Measurements from ENCODE around the gene SEPTIN5.
"Not testable (repeated sequence)": the region's sequence is repeated elsewhere in the genome, so short reads cannot be mapped to it uniquely, and the experiment has no call there.

Gene SEPTIN5
- total RNA-seq, result 0 to 0.31 reads per million in 2 donors

GRCh38 chr22:19714312-19715187, at the start of gene SEPTIN5:
Gene SEPTIN5 (plus strand): TSS chr22:19714503. CDS start chr22:19714589, 86 bp downstream.
- no peak for DNase-seq

GRCh38 chr22:19664951-19665783, 49.1 kb upstream of the SEPTIN5 start:
- no peak for DNase-seq

- DNase-seq, result no peak
Measured at GRCh38 chr22:19665784-19666672, 48.3 kb upstream of the SEPTIN5 start.

GRCh38 chr22:19666673-19667593, 47.4 kb upstream of the SEPTIN5 start:
- DNase-seq, result no peak

- no peak for DNase-seq
Measured at GRCh38 chr22:19667872-19668740, 46.2 kb upstream of the SEPTIN5 start.

- DNase-seq, result no peak
Measured at GRCh38 chr22:19668748-19669147, 45.6 kb upstream of the SEPTIN5 start.

GRCh38 chr22:19669570-19669969, 44.7 kb upstream of the SEPTIN5 start:
- no peak for DNase-seq

- no peak for DNase-seq
Measured at GRCh38 chr22:19671316-19671715, 43.0 kb upstream of the SEPTIN5 start.

- DNase-seq, result no peak
Measured at GRCh38 chr22:19672054-19672776, 42.1 kb upstream of the SEPTIN5 start.

GRCh38 chr22:19673660-19674059, 40.6 kb upstream of the SEPTIN5 start:
- DNase-seq, result no peak

GRCh38 chr22:19674129-19674928, 40.0 kb upstream of the SEPTIN5 start:
- no peak for DNase-seq

- DNase-seq, result no peak
Measured at GRCh38 chr22:19674929-19675253, 39.4 kb upstream of the SEPTIN5 start.

GRCh38 chr22:19675428-19675827, 38.9 kb upstream of the SEPTIN5 start:
- DNase-seq, result no peak

GRCh38 chr22:19676437-19676836, 37.9 kb upstream of the SEPTIN5 start:
- not testable (repeated sequence) for DNase-seq

GRCh38 chr22:19678949-19679521, 35.3 kb upstream of the SEPTIN5 start:
- no peak for DNase-seq

- DNase-seq, result peak in 3 of 5 experiments; percentile 26 to 40 (median 37)
Measured at GRCh38 chr22:19679522-19680101, 34.7 kb upstream of the SEPTIN5 start.

GRCh38 chr22:19680287-19680881, 33.9 kb upstream of the SEPTIN5 start:
- DNase-seq, result no peak
